ENCODE data around the gene RRAGA.
"Not testable (repeated sequence)": the region's sequence is repeated elsewhere in the genome, so short reads cannot be mapped to it uniquely, and the experiment has no call there.

Gene RRAGA

GRCh38 chr9:19085295-19085694 is 36.1 kb downstream of the RRAGA start:
- no peak for DNase-seq (ENCODE audit: low read depth in 2 of 2)

- no peak for DNase-seq (ENCODE audit: low read depth in 2 of 2)
Measured at GRCh38 chr9:19087106-19088000, 38.1 kb downstream of the RRAGA start.

- not testable (repeated sequence) for DNase-seq (ENCODE audit: low read depth in 2 of 2)
Measured at GRCh38 chr9:19097431-19097830, 48.2 kb downstream of the RRAGA start.

Data from activated CD4-positive, alpha-beta T cell treated with anti-CD3 and anti-CD28 coated beads for 24 hours (primary cell).